OCI-LY7 (cell line): ENCODE results near the gene SPTBN4.

ENCODE experiments used
- CTCF ChIP-seq: fragments of 200-600 bp; sonication (generic); conservative IDR thresholded peaks from 2 replicates; pipeline ENCODE4 v1.5.1; 2014; ENCODE audit warnings: mild to moderate bottlenecking, antibody characterized with exemption, low read length, moderate library complexity, mixed read lengths
- EZH2phosphoT487 ChIP-seq: fragments of 200-600 bp; sonication (generic); IDR thresholded peaks from 2 replicates; pipeline ENCODE4 v1.6.1; 2018; ENCODE audit warnings: low read depth, borderline replicate concordance, mild to moderate bottlenecking, mixed run types, antibody characterized with exemption, low read length, moderate library complexity, mixed read lengths

- no peak for TF ChIP-seq CTCF
- TF ChIP-seq EZH2phosphoT487: no peak
Observed at GRCh38 chr19:40622773-40623075, 155.9 kb downstream of the SPTBN4 start.
